PFSK-1 (cell line): Measurements from ENCODE around the gene HMX1.

Experiments
- FOXP2 ChIP-seq: optimal IDR thresholded peaks from 2 replicates; pipeline ENCODE3; 2011; ENCODE audit warnings: borderline replicate concordance, control low read depth, inconsistent platforms; ENCODE audit not compliant: insufficient read depth; ENCODE audit errors: extremely low read length, extremely low read depth
- POLR2AphosphoS5 ChIP-seq: IDR thresholded peaks from 2 replicates; pipeline ENCODE4 v1.6.1; 2012; ENCODE audit warnings: low read depth, mild to moderate bottlenecking, control low read depth, low read length, moderate library complexity
- SIN3A ChIP-seq: IDR thresholded peaks from 2 replicates; pipeline ENCODE4 v1.6.1; 2012; ENCODE audit warnings: mild to moderate bottlenecking, low read length, moderate library complexity, borderline replicate concordance; ENCODE audit not compliant: insufficient read depth
- TAF1 ChIP-seq: IDR thresholded peaks from 2 replicates; pipeline ENCODE4 v1.6.1; 2012; ENCODE audit warnings: low read length, control low read depth, borderline replicate concordance; ENCODE audit not compliant: insufficient read depth
- TF ChIP-seq, protein P1 (sequence below), 2 experiments: IDR thresholded peaks; 2 replicates each; pipeline versions ENCODE4 v1.6.1 to v1.8.0; 2011 to 2012; ENCODE audit warnings: low read depth in 2 of 2, low read length in 2 of 2, control low read depth in 1 of 2, inconsistent platforms in 1 of 2, mild to moderate bottlenecking in 1 of 2, moderate library complexity in 1 of 2; ENCODE audit not compliant: insufficient read depth in 1 of 2

The HMX1 gene

DNA sequence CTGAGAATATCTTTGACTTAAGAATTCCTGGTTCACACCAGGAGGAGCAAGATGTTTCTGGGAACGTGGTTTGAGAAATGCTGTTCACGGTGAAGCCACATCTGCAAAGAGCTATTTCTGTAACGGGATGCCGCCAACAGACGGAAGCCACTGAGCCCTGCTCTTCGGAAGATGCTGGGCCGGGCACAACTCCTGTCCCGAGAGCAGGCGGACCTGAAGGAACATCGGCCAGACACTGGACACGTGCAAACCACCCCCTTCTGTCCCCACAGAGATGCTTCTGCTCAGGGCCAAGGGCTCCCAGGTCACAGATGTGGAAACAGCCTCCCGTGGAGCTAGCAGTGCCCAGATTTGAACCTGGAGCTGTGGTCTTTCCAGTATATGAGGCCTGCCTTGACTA lies 24.3 kb downstream of the HMX1 start:
- no peak for TF ChIP-seq FOXP2
- TF ChIP-seq SIN3A = no peak

DNA sequence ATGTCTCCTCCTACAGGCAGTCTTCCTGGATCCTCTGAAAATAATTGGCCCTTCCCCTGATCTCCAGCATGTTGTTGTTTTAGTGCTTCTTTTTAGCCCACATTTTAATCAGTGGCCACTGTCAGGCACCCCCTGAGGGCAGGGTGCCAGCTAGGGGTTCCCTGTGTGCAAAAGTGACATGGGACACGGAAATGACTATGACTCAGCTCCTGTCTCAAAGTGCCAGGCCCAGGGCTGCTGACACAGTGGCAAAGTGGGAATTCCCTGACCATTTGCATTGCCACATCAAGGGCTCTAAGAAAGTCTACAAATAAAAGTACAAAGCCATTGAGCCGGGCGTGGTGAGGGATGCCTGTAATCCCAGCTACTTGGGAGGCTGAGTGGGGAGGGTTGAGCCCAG lies 24.8 kb downstream of the HMX1 start:
- no peak for TF ChIP-seq FOXP2
- TF ChIP-seq, protein P1, sequence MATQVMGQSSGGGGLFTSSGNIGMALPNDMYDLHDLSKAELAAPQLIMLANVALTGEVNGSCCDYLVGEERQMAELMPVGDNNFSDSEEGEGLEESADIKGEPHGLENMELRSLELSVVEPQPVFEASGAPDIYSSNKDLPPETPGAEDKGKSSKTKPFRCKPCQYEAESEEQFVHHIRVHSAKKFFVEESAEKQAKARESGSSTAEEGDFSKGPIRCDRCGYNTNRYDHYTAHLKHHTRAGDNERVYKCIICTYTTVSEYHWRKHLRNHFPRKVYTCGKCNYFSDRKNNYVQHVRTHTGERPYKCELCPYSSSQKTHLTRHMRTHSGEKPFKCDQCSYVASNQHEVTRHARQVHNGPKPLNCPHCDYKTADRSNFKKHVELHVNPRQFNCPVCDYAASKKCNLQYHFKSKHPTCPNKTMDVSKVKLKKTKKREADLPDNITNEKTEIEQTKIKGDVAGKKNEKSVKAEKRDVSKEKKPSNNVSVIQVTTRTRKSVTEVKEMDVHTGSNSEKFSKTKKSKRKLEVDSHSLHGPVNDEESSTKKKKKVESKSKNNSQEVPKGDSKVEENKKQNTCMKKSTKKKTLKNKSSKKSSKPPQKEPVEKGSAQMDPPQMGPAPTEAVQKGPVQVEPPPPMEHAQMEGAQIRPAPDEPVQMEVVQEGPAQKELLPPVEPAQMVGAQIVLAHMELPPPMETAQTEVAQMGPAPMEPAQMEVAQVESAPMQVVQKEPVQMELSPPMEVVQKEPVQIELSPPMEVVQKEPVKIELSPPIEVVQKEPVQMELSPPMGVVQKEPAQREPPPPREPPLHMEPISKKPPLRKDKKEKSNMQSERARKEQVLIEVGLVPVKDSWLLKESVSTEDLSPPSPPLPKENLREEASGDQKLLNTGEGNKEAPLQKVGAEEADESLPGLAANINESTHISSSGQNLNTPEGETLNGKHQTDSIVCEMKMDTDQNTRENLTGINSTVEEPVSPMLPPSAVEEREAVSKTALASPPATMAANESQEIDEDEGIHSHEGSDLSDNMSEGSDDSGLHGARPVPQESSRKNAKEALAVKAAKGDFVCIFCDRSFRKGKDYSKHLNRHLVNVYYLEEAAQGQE (IDR thresholded peaks at IDR 0.05; ENCODE audit: insufficient read depth in 1 of 2, low read depth in 2 of 2, low read length in 2 of 2) = no peak
- no peak for TF ChIP-seq POLR2AphosphoS5
- no peak for TF ChIP-seq SIN3A
- TF ChIP-seq TAF1 = no peak

GRCh38 chr4:8846046-8846720 lies 25.5 kb downstream of the HMX1 start:
- TF ChIP-seq TAF1 (no peak), POLR2AphosphoS5 (no peak), FOXP2 (no peak), SIN3A (no peak)
- TF ChIP-seq, protein P1 (IDR thresholded peaks at IDR 0.05; ENCODE audit: insufficient read depth in 1 of 2, low read depth in 2 of 2, low read length in 2 of 2) = no peak

DNA sequence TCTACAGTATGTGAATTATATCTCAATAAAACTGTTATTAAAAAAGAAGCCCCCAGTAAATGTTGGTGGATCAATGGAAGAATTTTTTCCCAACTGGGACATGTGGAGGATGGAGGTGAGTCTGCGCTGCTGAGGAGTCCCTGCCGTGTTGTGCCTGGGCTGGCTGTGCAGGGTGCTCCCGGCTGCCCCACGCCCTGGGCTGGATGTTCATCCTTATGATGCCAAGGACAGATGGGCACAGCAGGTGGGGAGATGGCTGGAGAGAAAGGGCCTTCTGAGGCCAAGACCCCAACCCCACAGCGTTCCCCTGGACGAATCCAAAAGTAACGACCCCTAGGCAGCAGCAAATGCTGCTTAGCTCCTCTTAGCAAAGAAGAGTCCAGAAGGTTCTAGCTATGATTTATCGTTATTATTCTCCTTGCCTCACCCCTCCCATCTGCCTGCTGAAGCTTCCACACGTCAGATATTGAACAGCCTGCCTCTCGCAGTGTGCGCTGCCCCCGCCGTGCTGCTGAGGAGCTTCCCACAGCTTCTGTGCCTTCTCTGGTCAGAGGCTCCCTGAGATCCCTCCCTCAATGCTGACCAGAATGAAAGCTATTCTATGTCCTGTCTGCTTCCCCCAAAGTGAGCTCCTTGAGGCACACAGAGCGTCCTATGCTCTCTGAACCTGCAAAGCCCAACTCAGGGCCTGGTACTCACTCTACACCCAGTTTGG lies 26.5 kb downstream of the HMX1 start:
- TF ChIP-seq TAF1 = no peak
- TF ChIP-seq, protein P1 (IDR thresholded peaks at IDR 0.05; ENCODE audit: insufficient read depth in 1 of 2, low read depth in 2 of 2, low read length in 2 of 2) = no peak
- no peak for TF ChIP-seq POLR2AphosphoS5
- TF ChIP-seq FOXP2 = no peak
- TF ChIP-seq SIN3A = no peak

DNA sequence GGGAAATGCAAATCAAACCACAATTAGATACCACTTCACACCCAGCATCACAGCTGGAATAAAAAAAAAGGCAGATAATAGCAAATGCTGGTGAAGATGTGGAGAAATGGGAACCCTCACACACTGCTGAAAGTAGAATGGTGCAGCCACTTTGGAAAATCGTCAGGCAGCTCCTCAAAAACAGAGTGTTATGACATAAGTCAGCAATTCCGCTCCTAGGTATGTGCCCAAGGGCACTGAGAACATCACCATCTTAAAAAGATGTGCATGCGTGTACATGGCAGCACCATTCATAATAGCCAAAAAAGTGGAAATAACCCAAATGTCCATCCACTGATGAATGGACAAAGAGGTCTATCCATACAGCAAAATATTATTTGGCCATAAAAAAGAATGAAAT lies 28.0 kb downstream of the HMX1 start:
- TF ChIP-seq FOXP2 = no peak
- no peak for TF ChIP-seq TAF1
- TF ChIP-seq POLR2AphosphoS5 = no peak
- no peak for TF ChIP-seq SIN3A
- TF ChIP-seq, protein P1 (IDR thresholded peaks at IDR 0.05; ENCODE audit: insufficient read depth in 1 of 2, low read depth in 2 of 2, low read length in 2 of 2) = no peak
